ENCODE measurements around the gene SMOC1. TPM values are rescaled to one million over a fixed set of nuclear protein-coding genes. Genes with fewer than 3 reads are reported as not detected.

The SMOC1 gene
- total RNA-seq, 2 donors from 2014 or later = 5.3 to 14.0 TPM

DNA sequence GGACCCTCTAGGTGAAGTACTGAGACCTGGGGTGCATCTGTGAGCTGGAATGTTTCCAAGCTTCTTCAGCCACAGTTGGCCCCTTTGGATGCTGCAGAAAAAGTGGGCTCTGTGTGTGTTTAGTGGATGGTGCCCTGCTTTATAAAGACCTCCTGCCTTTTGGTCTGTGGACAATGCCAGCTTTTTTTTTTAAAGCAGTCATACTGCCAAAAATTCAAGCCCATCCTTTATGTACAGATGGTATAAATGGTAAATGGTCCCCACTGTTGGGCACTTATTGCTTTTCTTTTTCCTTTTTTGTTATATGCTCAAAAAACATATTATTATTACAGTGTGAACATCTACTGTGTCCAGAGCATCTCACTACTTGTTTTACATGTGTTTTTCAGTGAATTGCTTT lies 81.1 kb downstream of the SMOC1 start:
- Histone ChIP-seq H3K4me3 (no peak overlapping the region), H3K4me1 (no peaks in the 10 kb centered on the region), H3K27ac (no peak overlapping the region), H3K27me3 (no peaks in the 10 kb centered on the region), H3K9me3 (no peaks in the 10 kb centered on the region), H3K36me3 (replicated peaks in 1 of 2; ENCODE audit: insufficient read depth in 1 of 2, low read depth in 2 of 2) (no peaks in the 10 kb centered on the region)
- no peak for DNase-seq
- no peak for TF ChIP-seq POLR2A (IDR thresholded peaks at IDR 0.05)
- TF ChIP-seq, protein P1, sequence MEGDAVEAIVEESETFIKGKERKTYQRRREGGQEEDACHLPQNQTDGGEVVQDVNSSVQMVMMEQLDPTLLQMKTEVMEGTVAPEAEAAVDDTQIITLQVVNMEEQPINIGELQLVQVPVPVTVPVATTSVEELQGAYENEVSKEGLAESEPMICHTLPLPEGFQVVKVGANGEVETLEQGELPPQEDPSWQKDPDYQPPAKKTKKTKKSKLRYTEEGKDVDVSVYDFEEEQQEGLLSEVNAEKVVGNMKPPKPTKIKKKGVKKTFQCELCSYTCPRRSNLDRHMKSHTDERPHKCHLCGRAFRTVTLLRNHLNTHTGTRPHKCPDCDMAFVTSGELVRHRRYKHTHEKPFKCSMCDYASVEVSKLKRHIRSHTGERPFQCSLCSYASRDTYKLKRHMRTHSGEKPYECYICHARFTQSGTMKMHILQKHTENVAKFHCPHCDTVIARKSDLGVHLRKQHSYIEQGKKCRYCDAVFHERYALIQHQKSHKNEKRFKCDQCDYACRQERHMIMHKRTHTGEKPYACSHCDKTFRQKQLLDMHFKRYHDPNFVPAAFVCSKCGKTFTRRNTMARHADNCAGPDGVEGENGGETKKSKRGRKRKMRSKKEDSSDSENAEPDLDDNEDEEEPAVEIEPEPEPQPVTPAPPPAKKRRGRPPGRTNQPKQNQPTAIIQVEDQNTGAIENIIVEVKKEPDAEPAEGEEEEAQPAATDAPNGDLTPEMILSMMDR (IDR thresholded peaks at IDR 0.05) = no peak
- no peak for ATAC-seq
- intact Hi-C loops (cut with DNase I) = no loop called here

DNA sequence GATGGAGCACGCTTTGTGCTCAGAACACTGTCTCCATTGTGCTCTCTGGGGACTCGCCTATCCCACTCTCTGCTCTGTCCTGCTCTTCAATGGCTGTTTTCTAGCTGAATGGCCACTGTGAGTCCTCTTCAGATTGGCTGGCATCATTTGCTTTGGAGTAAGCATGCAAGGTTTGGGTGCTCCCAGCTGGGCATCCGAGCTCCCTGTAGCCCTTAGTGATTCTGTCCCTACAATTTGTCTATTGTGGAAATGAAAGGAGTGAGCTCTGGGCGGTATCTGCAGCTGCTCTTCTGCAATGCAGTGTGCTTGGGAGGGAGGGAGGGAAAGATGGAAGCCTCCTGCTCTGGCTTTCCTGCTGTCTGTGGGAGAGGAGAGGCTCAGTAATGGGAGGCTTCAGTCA lies 84.8 kb downstream of the SMOC1 start:
- Histone ChIP-seq H3K27me3 (no peaks in the 10 kb centered on the region), H3K4me3 (no peak overlapping the region), H3K4me1 (no peaks in the 10 kb centered on the region), H3K27ac (no peak overlapping the region), H3K9me3 (no peaks in the 10 kb centered on the region), H3K36me3 (replicated peaks in 1 of 2; ENCODE audit: insufficient read depth in 1 of 2, low read depth in 2 of 2) (no peaks in the 10 kb centered on the region)
- intact Hi-C loops (cut with DNase I) = no loop called here
- whole genome bisulfite sequencing, 2 donors = 87 to 88% methylated on average over 4 of the region's 4 CpGs
- TF ChIP-seq POLR2A (IDR thresholded peaks at IDR 0.05) = no peak
- TF ChIP-seq, protein P1 (IDR thresholded peaks at IDR 0.05) = no peak
- ATAC-seq (no peak), DNase-seq (no peak)

DNA sequence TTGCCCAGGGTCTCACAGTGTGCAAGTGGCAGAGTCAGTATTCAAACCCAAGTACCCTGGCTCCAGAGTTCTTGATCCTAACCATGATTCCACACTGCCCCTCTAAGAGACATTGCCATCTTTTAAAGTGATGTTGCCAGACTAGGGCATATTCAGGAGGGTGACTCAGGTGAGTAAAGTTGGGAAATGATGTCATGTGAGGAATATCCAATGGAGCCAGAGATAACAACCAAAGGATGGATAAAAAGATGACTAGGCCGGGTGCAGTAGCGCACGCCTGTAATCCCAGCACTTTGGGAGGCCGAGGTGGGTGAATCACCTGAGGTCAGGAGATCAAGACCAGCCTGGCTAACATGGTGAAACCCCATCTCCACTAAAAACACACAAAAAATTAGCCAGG lies 85.6 kb downstream of the SMOC1 start:
- no peak for TF ChIP-seq POLR2A (IDR thresholded peaks at IDR 0.05)
- TF ChIP-seq, protein P1 (IDR thresholded peaks at IDR 0.05) = no peak
- intact Hi-C loops (cut with DNase I) = no loop called here
- H3K9me3 ChIP-seq = no peaks in the 10 kb centered on the region
- no peak overlapping the region for H3K4me3 ChIP-seq
- ATAC-seq = no peak
- H3K4me1 ChIP-seq = no peaks in the 10 kb centered on the region
- no peak for DNase-seq
- H3K27ac ChIP-seq = no peak overlapping the region
- 93 to 98% methylated on average over 4 of the region's 4 CpGs for WGBS, 2 donors
- no peaks in the 10 kb centered on the region for H3K27me3 ChIP-seq
- no peaks in the 10 kb centered on the region for H3K36me3 ChIP-seq (replicated peaks in 1 of 2; ENCODE audit: insufficient read depth in 1 of 2, low read depth in 2 of 2)

DNA sequence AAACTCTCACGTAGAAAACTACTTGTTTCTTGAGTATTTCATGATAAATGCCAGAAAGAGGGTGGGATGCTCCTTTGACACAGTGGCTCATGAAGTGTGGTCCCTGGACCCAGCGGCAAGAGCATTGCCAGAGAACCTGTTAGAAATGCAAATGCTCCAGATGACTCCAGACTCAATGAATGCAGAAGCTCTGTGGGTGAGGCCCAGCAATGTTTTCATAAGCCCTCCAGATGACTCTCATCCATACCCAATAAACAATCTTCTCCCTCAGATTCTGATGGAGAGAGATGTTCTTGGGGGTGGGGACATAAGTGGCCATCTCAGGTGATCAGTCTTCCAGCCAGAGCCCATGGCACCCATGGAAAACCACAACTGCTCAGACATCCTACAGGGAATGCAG lies 88.9 kb downstream of the SMOC1 start:
- WGBS, 2 donors = 79 to 87% methylated on average over 2 of the region's 2 CpGs
- Histone ChIP-seq H3K27ac (no peak overlapping the region), H3K27me3 (no peaks in the 10 kb centered on the region), H3K9me3 (no peaks in the 10 kb centered on the region), H3K36me3 (replicated peaks in 1 of 2; ENCODE audit: insufficient read depth in 1 of 2, low read depth in 2 of 2) (no peaks in the 10 kb centered on the region), H3K4me3 (no peak overlapping the region), H3K4me1 (no peaks in the 10 kb centered on the region)
- TF ChIP-seq, protein P1 (IDR thresholded peaks at IDR 0.05) = no peak
- no peak for TF ChIP-seq POLR2A (IDR thresholded peaks at IDR 0.05)
- intact Hi-C loops (cut with DNase I) = no loop called here
- ATAC-seq (no peak), DNase-seq (no peak)

DNA sequence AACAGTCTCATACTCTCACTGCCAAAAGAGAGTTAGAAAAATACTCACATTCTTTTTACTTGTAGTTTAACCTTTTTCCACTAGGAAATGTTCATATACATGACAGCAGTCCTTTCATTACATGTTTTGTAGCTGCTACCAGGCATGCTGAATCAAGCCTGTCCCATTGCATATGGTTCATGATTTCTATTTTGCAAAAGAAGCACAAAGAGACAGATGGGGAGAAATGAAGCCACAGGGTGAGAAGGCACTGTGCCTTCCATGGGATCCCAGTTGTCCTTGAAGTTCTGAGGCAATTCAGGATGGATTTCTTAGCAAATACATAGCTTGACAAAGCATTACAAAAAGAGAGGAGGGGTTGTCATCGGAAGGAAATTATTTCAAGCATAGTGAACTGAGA lies 89.5 kb downstream of the SMOC1 start:
- Histone ChIP-seq H3K27ac (no peak overlapping the region), H3K9me3 (no peaks in the 10 kb centered on the region), H3K36me3 (replicated peaks in 1 of 2; ENCODE audit: insufficient read depth in 1 of 2, low read depth in 2 of 2) (no peaks in the 10 kb centered on the region), H3K4me3 (no peak overlapping the region), H3K27me3 (no peaks in the 10 kb centered on the region), H3K4me1 (no peaks in the 10 kb centered on the region)
- TF ChIP-seq, protein P1 (IDR thresholded peaks at IDR 0.05) = no peak
- no peak for TF ChIP-seq POLR2A (IDR thresholded peaks at IDR 0.05)
- intact Hi-C loops (cut with DNase I) = no loop called here
- DNase-seq = no peak
- WGBS, 2 donors = 65 to 81% methylated on average over 1 of the region's 1 CpG
- ATAC-seq = no peak

All from body of pancreas (tissue), 4 donors.